Kidney (tissue), 14 donors: ENCODE measurements around the gene C11orf21. TPM values are rescaled to one million over a fixed set of nuclear protein-coding genes. Genes with fewer than 3 reads are reported as not detected.
A peak's percentile ranks its signal among the peaks of the same experiment; 100 is the strongest.

Experiments used
- DNase-seq, 5 donors: peaks; one replicate each; pipeline ENCODE4 v3.0.0-alpha.2; 2013 to 2020
- FAIRE-seq: peaks from 2 replicates; lab custom pipeline; 2012; peaks lifted over from hg19 to GRCh38; lab: Jason Lieb, UNC
- H3K27ac ChIP-seq, 2 donors: one replicate each; pipeline ENCODE4 v1.7.0; 2013; ENCODE audit warnings: low read depth in 2 of 2, low read length in 2 of 2, inconsistent platforms in 1 of 2
- H3K27me3 ChIP-seq: one replicate; pipeline ENCODE4 v1.7.1; 2013; ENCODE audit warnings: low read length, inconsistent platforms; ENCODE audit not compliant: control insufficient read depth, insufficient read depth
- H3K36me3 ChIP-seq, 3 donors: one replicate each; pipeline versions ENCODE4 v1.7.0 to v1.7.1; 2013; ENCODE audit warnings: low read length in 3 of 3, control low read depth in 1 of 3, inconsistent platforms in 1 of 3; ENCODE audit not compliant: insufficient read depth in 3 of 3, control insufficient read depth in 2 of 3
- H3K4me1 ChIP-seq, 3 donors: one replicate each; pipeline versions ENCODE4 v1.7.0 to v1.7.1; 2013; ENCODE audit warnings: low read length in 3 of 3, inconsistent platforms in 1 of 3, low read depth in 1 of 3; ENCODE audit not compliant: control insufficient read depth in 2 of 3, insufficient read depth in 2 of 3
- H3K4me3 ChIP-seq, 3 donors: one replicate each; pipeline versions ENCODE4 v1.7.0 to v1.8.1; 2013; ENCODE audit warnings: low read length in 3 of 3, control low read depth in 1 of 3, inconsistent platforms in 1 of 3
- H3K9ac ChIP-seq, 3 donors: one replicate each; pipeline versions ENCODE4 v1.7.0 to v1.7.1; 2013; ENCODE audit warnings: low read length in 3 of 3, control low read depth in 1 of 3, inconsistent platforms in 1 of 3
- H3K9me3 ChIP-seq, 3 donors: one replicate each; pipeline versions ENCODE4 v1.7.0 to v1.7.1; 2013; ENCODE audit warnings: low read length in 3 of 3, control low read depth in 1 of 3, inconsistent platforms in 1 of 3; ENCODE audit not compliant: control insufficient read depth in 2 of 3, insufficient read depth in 1 of 3
- CTCF ChIP-seq: IDR thresholded peaks from 3 replicates; pipeline ENCODE4 v1.5.1; 2012; ENCODE audit warnings: mild to moderate bottlenecking, moderate library complexity, borderline replicate concordance; ENCODE audit not compliant: insufficient read depth; ENCODE audit errors: extremely low read depth
- intact Hi-C: fragments of 100-400 bp; cut with DNase I; formaldehyde crosslinking; loops from one replicate; pipeline ENCODE4 v1.11.1; 2022
- polyA plus RNA-seq: library from polyadenylated mRNA; stranded (reverse); fragments of 350-450 nt; fragmentation: Illumina TruSeq; extraction: RNeasy Lipid Tissue Mini Kit (QIAGEN cat#74804); gene quantifications from one replicate; pipeline ENCODE4 v1.2.3, GENCODE V29; 2014; ENCODE audit warnings: low read depth, low replicate concordance; ENCODE audit not compliant: insufficient read depth
- total RNA-seq: library from RNA; stranded (reverse); fragmentation: NEBNext Ultra II Directional; extraction: Animal tissue kit (Norgen Biotek cat#: 25700); gene quantifications from one replicate; pipeline ENCODE4 v1.2.1, GENCODE V29; 2021
- donor health status: control.
- donor health status: control.
- donor health status: control.
- donor health status: control.
- donor health status: control.
- donor health status: DM: yes; HTN: yes; CAD: no.
- donor health status: Normal renal cell carcinoma (clear cell type).

Gene C11orf21
- total and polyA plus RNA-seq, 2 donors from 2014 or later: 0.17 to 4.9 TPM

GRCh38 chr11:2295971-2296912, 5.5 kb downstream of the C11orf21 start:
- no peak overlapping the region for H3K27ac ChIP-seq
- H3K27me3 ChIP-seq: no peaks in the 10 kb centered on the region
- H3K9ac ChIP-seq: no peak overlapping the region
- DNase-seq (peak in 2 of 5 donors; percentile 33 to 56), FAIRE-seq (no peak)
- intact Hi-C loops: no loop called here
- H3K36me3 ChIP-seq: no peaks in the 10 kb centered on the region
- no peaks in the 10 kb centered on the region for H3K4me1 ChIP-seq
- TF ChIP-seq CTCF: no peak
- no peaks in the 10 kb centered on the region for H3K9me3 ChIP-seq
- no peak overlapping the region for H3K4me3 ChIP-seq

- Histone ChIP-seq H3K27me3 (no peaks in the 10 kb centered on the region), H3K4me1 (peaks cover 0 to 3% (median 0%) of the 10 kb centered on the region in 3 donors), H3K9ac (no peak overlapping the region), H3K4me3 (no peak overlapping the region), H3K27ac (no peak overlapping the region), H3K36me3 (no peaks in the 10 kb centered on the region), H3K9me3 (no peaks in the 10 kb centered on the region)
- intact Hi-C loops: no loop called here
- FAIRE-seq: no peak
- TF ChIP-seq CTCF: no peak
- peak in 3 of 5 donors; percentile 5 to 73 (median 12) for DNase-seq
Measured at GRCh38 chr11:2294926-2295290, 6.8 kb downstream of the C11orf21 start.

GRCh38 chr11:2293984-2294925, 7.5 kb downstream of the C11orf21 start:
- TF ChIP-seq CTCF: no peak
- intact Hi-C loops: no loop called here
- Histone ChIP-seq H3K4me3 (no peak overlapping the region), H3K36me3 (no peaks in the 10 kb centered on the region), H3K9ac (no peak overlapping the region), H3K27me3 (no peaks in the 10 kb centered on the region), H3K4me1 (peaks cover 0 to 3% (median 0%) of the 10 kb centered on the region in 3 donors), H3K27ac (no peak overlapping the region), H3K9me3 (no peaks in the 10 kb centered on the region)
- no peak for FAIRE-seq
- DNase-seq: peak in 3 of 5 donors; percentile 5 to 46 (median 18)
